ENCODE measurements around the gene HRH2. TPM values are rescaled to one million over a fixed set of nuclear protein-coding genes. Genes with fewer than 3 reads are reported as not detected.

HRH2 gene
- total RNA-seq, 1 experiment from 2014 or later, result not detected

DNA sequence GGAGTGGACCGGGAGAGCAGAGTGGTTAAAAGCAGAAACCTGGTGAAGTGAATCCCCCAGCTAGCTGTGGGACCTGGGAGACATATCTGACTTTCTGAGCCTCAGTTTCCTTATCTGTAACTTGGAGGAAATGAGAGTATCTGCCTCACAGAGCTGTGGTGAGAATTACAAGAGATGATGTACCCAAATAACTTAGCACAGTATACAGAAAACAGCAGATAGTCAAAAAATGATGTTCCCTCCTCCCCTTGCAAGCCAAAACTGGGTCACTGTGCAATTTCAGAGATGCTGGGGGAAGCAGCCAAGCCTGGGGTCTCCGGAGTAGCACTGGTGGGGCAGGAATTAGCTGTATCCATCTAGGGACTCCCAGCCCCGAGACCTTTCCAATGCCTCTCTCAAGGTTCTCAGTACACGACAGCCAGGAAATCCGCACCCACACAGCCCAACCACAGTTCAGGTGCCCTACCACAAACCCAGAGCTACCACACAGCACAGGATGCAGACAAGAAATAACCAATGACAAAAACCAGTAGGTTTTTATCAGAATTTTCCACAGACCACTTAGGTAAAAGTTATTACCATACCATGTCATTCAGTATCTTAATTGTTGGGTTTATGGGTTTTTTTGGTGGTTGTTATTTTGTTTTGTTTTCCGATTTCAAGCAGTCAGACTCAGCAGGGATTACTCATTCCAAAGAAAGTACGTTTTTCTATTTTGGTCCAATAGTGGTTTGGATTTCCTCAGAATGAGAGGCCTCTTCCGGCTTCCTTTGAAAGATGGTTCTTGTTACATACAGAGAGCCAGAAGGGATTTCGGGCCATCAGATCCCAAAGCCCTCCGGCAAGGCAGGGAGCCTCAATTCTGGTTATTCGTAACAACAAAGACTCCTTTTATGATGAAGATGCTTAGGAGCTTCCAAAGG, 4.9 kb upstream of the HRH2 start:
- H3K79me2 ChIP-seq (ENCODE audit: low read depth), result no peaks in the 10 kb centered on the region
- intact Hi-C loops (cut with micrococcal nuclease; ENCODE audit: unreplicated experiment), result no loop called here
- DNase-seq, result no peak
- no peak overlapping the region for H3K4me2 ChIP-seq
- ChIA-PET POLR2A (ENCODE audit: unreplicated experiment) (no interaction called here), CTCF (no interaction called here)
- H3K9me2 ChIP-seq (ENCODE audit: insufficient read depth), result no peaks in the 10 kb centered on the region
- H2AFZ ChIP-seq, result no peak overlapping the region
- H3K36me3 ChIP-seq (ENCODE audit: low read depth), result no peaks in the 10 kb centered on the region
- no peaks in the 10 kb centered on the region for H4K20me1 ChIP-seq (ENCODE audit: insufficient read depth)
- no peak overlapping the region for H3K27ac ChIP-seq
- H3K27me3 ChIP-seq (ENCODE audit: insufficient read depth, low read depth), result peaks cover 64% of the 10 kb centered on the region
- H3K4me3 ChIP-seq, result no peak overlapping the region
- no peaks in the 10 kb centered on the region for H3K9me3 ChIP-seq (ENCODE audit: insufficient read depth, low read depth)
- TF ChIP-seq, protein P1, sequence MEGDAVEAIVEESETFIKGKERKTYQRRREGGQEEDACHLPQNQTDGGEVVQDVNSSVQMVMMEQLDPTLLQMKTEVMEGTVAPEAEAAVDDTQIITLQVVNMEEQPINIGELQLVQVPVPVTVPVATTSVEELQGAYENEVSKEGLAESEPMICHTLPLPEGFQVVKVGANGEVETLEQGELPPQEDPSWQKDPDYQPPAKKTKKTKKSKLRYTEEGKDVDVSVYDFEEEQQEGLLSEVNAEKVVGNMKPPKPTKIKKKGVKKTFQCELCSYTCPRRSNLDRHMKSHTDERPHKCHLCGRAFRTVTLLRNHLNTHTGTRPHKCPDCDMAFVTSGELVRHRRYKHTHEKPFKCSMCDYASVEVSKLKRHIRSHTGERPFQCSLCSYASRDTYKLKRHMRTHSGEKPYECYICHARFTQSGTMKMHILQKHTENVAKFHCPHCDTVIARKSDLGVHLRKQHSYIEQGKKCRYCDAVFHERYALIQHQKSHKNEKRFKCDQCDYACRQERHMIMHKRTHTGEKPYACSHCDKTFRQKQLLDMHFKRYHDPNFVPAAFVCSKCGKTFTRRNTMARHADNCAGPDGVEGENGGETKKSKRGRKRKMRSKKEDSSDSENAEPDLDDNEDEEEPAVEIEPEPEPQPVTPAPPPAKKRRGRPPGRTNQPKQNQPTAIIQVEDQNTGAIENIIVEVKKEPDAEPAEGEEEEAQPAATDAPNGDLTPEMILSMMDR (conservative IDR thresholded peaks at IDR 0.05), result no peak
- TF ChIP-seq EZH2 (IDR thresholded peaks at IDR 0.05; ENCODE audit: low read depth), result no peak
- H3F3A ChIP-seq (ENCODE audit: insufficient read depth, low read depth), result no peaks in the 10 kb centered on the region
- BruUV-seq (replicated peaks), result no TSS peak
- H3K4me1 ChIP-seq (replicated peaks; ENCODE audit: insufficient read depth), result no peaks in the 10 kb centered on the region

DNA sequence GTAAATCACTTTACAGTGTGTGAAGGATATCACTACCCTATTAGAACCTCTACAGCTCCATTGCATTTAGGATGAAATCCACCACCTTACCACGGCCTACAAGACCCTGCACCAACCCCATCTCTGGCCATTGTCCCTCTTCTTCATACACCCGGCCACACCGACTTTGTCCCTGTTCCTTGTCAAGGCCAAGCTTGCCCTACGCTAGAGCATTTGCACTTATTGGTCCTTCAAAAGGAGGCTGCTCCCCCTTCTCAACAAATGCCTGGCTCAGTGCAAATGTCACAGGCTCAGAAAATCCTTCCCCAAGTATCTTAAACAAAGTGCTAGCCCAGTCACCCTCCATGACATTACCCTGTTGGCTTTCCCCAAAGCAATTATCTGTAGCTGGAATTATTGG, 4.1 kb upstream of the HRH2 start:
- TF ChIP-seq, protein P1 (conservative IDR thresholded peaks at IDR 0.05), result no peak
- no peak; the same call in 1 of the 2 replicates for TF ChIP-seq EZH2 (IDR thresholded peaks at IDR 0.05; ENCODE audit: low read depth)
- H3K4me1 ChIP-seq (replicated peaks; ENCODE audit: insufficient read depth), result no peaks in the 10 kb centered on the region
- ChIA-PET POLR2A (ENCODE audit: unreplicated experiment) (no interaction called here), CTCF (interaction anchor here (0.5 kb wide), 1 partner anchor 725 kb away, joined by 4 read pairs; no protein-coding TSS in a partner anchor)
- H3F3A ChIP-seq (ENCODE audit: insufficient read depth, low read depth), result no peaks in the 10 kb centered on the region
- no peaks in the 10 kb centered on the region for H3K79me2 ChIP-seq (ENCODE audit: low read depth)
- no peak for DNase-seq
- H3K36me3 ChIP-seq (ENCODE audit: low read depth), result no peaks in the 10 kb centered on the region
- no peaks in the 10 kb centered on the region for H3K9me2 ChIP-seq (ENCODE audit: insufficient read depth)
- H3K27ac ChIP-seq, result no peak overlapping the region
- H3K4me3 ChIP-seq, result no peak overlapping the region
- H3K4me2 ChIP-seq, result no peak overlapping the region
- peaks cover 70% of the 10 kb centered on the region for H3K27me3 ChIP-seq (ENCODE audit: insufficient read depth, low read depth)
- no peak overlapping the region for H2AFZ ChIP-seq
- no TSS peak for BruUV-seq (replicated peaks)
- H4K20me1 ChIP-seq (ENCODE audit: insufficient read depth), result no peaks in the 10 kb centered on the region
- intact Hi-C loops (cut with micrococcal nuclease; ENCODE audit: unreplicated experiment), result no loop called here
- no peaks in the 10 kb centered on the region for H3K9me3 ChIP-seq (ENCODE audit: insufficient read depth, low read depth)

DNA sequence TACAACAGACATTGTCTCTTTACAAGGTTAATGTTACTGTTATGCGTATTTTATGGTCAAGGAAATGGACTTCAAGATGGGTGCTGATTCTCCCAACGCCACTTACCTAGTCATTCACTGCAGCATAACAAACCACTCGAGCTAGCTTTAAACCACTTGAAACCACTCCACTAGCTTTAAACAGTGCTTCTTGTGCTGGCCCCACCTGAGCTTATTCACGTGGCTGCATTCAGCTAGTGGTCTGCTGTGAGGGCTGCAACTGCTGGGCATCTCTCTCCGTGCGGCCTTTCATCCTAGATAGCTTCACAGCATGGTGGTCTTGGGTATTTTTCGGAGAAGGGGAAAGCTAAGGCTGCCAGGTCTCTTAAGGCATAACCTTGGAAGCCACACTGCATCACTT, 3.5 kb upstream of the HRH2 start:
- no peaks in the 10 kb centered on the region for H3K4me1 ChIP-seq (replicated peaks; ENCODE audit: insufficient read depth)
- DNase-seq, result no peak
- ChIA-PET POLR2A (ENCODE audit: unreplicated experiment) (no interaction called here), CTCF (interaction anchor here (0.5 kb wide), 1 partner anchor 726 kb away, joined by 4 read pairs; no protein-coding TSS in a partner anchor)
- H4K20me1 ChIP-seq (ENCODE audit: insufficient read depth), result no peaks in the 10 kb centered on the region
- TF ChIP-seq, protein P1 (conservative IDR thresholded peaks at IDR 0.05), result no peak
- no peak for TF ChIP-seq EZH2 (IDR thresholded peaks at IDR 0.05; ENCODE audit: low read depth)
- no peak overlapping the region for H3K4me2 ChIP-seq
- H3K79me2 ChIP-seq (ENCODE audit: low read depth), result no peaks in the 10 kb centered on the region
- H3K9me2 ChIP-seq (ENCODE audit: insufficient read depth), result no peaks in the 10 kb centered on the region
- H2AFZ ChIP-seq, result no peak overlapping the region
- H3K4me3 ChIP-seq, result no peak overlapping the region
- H3K27me3 ChIP-seq (ENCODE audit: insufficient read depth, low read depth), result peaks cover 76% of the 10 kb centered on the region
- H3K27ac ChIP-seq, result no peak overlapping the region
- H3K36me3 ChIP-seq (ENCODE audit: low read depth), result no peaks in the 10 kb centered on the region
- no peaks in the 10 kb centered on the region for H3K9me3 ChIP-seq (ENCODE audit: insufficient read depth, low read depth)
- no peaks in the 10 kb centered on the region for H3F3A ChIP-seq (ENCODE audit: insufficient read depth, low read depth)
- intact Hi-C loops (cut with micrococcal nuclease; ENCODE audit: unreplicated experiment), result no loop called here
- no TSS peak for BruUV-seq (replicated peaks)

Measured in PC-9 (cell line).